GM18951 (cell line): ENCODE results near the gene TBXAS1.

ENCODE experiments used
- POLR2A ChIP-seq: IDR thresholded peaks from 4 replicates; pipeline ENCODE4 v1.6.1; 2011; ENCODE audit warnings: mild to moderate bottlenecking; ENCODE audit not compliant: insufficient read length, insufficient read depth; ENCODE audit errors: extremely low read depth
- in situ Hi-C: fragments of 300-500 bp; cut with MboI; formaldehyde crosslinking; loops from one replicate; pipeline ENCODE4 v1.12.0; 2022; ENCODE audit warnings: low sequenced_read_pairs, mixed read lengths, inconsistent platforms; ENCODE audit not compliant: unreplicated experiment

Gene TBXAS1

GRCh38 chr7:139976055-139976837 lies 147.2 kb downstream of the TBXAS1 start:
- in situ Hi-C loops: no loop called here

GRCh38 chr7:139976838-139977656 lies 148.0 kb downstream of the TBXAS1 start:
- in situ Hi-C loops: no loop called here
- TF ChIP-seq POLR2A: no peak

More at GRCh38 chr7:139976055-139976837, 147.2 kb downstream of the TBXAS1 start:
- TF ChIP-seq POLR2A: no peak

- no peak for TF ChIP-seq POLR2A
- in situ Hi-C loops: no loop called here
Measured at GRCh38 chr7:139981511-139981895, 152.4 kb downstream of the TBXAS1 start.

- TF ChIP-seq POLR2A: no peak
- in situ Hi-C loops: no loop called here
Measured at GRCh38 chr7:139982927-139983920, 154.2 kb downstream of the TBXAS1 start.

GRCh38 chr7:139984642-139985539 lies 155.8 kb downstream of the TBXAS1 start:
- TF ChIP-seq POLR2A: no peak
- in situ Hi-C loops: no loop called here

- in situ Hi-C loops: no loop called here
Measured at GRCh38 chr7:139985811-139986210, 156.7 kb downstream of the TBXAS1 start.

GRCh38 chr7:139987691-139988516 lies 158.8 kb downstream of the TBXAS1 start:
- in situ Hi-C loops: no loop called here
- no peak for TF ChIP-seq POLR2A

More at GRCh38 chr7:139985811-139986210, 156.7 kb downstream of the TBXAS1 start:
- no peak for TF ChIP-seq POLR2A

GRCh38 chr7:139989366-139990141 lies 160.5 kb downstream of the TBXAS1 start:
- in situ Hi-C loops: no loop called here
- TF ChIP-seq POLR2A: no peak

- in situ Hi-C loops: no loop called here
- no peak for TF ChIP-seq POLR2A
Measured at GRCh38 chr7:139990142-139990535, 161.1 kb downstream of the TBXAS1 start.

GRCh38 chr7:139990571-139991268 lies 161.7 kb downstream of the TBXAS1 start:
- in situ Hi-C loops: no loop called here
- no peak for TF ChIP-seq POLR2A

- no peak for TF ChIP-seq POLR2A
Measured at GRCh38 chr7:139991269-139991666, 162.2 kb downstream of the TBXAS1 start.

More at GRCh38 chr7:139991269-139991666, 162.2 kb downstream of the TBXAS1 start:
- in situ Hi-C loops: no loop called here
